HG03045 (cell line): ENCODE measurements around the gene TNFRSF19.

Experiments
- ATAC-seq: cut with Tn5 transposase; IDR thresholded peaks from one replicate; pipeline ENCODE4 v1.9.1; 2021; ENCODE audit warnings: mild to moderate bottlenecking, moderate library complexity; ENCODE audit not compliant: unreplicated experiment

The TNFRSF19 gene

DNA sequence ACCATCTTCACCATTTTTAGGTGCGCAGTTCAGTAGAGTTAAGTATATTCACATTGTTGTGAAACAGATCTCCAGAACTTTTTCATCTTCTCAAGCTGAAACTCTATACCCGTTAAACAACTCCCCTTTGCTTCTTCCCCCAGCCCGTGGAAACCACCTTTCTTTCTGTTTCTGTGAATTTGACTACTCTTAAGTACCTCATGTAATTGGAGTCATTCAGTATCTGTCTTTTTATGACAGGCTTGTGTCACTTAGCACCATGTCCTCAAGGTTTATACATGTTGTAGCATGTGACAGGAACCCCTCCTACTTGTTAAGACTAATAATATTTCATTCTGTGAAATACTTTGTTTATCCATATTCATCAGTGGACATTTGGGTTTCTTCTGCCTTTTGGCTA, 52.8 kb downstream of the TNFRSF19 start:
- ATAC-seq, result no peak

DNA sequence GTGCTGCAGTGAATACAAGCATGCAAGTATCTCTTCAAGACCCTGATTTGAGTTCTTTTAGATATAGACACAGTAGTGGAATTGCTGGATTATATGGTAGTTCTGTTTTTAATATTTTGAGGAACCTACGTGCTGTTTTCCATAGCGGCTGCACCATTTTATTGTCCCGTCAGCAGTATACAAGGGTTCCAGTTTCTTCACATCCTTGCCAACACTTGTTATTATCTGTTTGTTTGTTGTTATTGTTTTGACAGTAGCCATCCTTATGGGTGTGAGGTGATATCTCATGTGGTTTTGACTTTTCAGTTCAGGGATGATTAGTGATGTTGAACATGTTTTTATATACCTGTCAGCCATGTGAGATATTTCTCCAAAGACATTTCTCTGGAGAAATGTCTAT, 53.2 kb downstream of the TNFRSF19 start:
- no peak for ATAC-seq

DNA sequence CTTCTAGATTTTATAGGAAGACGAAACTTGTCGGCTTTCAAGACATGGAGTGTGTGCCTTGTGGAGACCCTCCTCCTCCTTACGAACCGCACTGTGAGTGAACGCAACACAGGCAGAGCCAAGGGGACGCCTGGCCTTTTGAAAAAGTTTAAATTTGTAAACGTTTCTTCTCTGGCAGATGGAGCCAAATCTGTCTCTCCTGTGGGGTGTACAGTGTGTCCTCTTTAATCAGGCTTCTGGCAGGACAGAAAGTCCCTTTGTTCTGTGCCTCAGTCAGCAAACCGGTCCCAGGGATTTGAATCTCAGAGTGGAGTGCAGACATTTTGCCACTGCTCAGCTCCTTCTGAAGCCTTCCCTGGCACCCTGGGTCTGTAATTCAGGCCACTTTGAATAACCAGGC, 56.5 kb downstream of the TNFRSF19 start:
- ATAC-seq, result no peak

DNA sequence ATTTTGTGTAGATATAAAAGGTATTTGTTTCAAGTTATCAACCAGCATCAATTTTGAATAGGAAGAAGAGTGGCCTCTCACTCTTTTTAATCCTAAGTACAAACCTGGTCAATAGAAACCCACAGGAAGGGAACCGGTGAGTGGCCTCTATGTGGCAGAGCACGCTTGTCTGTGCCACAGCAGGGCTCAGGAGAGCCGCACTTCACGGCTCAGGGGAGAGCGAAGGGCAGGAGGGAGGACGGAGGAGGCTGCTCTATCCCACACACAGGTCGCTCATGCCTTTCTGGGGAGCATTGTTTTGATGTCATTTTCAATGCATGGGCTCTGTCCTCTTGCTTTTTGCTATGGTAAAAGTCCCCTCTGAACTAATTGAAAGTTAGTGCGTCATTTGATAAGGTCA, 57.2 kb downstream of the TNFRSF19 start:
- no peak for ATAC-seq

DNA sequence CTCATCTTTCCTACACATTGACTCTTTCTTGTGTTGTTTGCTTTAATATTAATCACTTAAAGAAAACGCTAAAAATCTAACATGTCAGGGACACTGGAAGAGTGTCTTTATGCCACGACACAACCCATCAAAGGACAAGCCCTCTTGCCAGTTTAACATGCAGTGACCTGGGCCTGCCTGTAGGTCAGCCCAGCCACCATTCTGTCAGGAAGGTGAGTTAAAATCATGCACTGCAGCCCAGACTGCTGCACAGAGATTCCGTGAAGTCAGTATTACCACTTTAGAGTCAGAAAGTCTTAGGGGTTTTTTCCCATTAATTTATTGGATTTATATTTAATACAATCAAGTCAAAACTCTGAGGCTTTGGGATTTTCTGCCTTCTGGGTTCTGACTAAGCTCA, 58.0 kb downstream of the TNFRSF19 start:
- ATAC-seq, result no peak

DNA sequence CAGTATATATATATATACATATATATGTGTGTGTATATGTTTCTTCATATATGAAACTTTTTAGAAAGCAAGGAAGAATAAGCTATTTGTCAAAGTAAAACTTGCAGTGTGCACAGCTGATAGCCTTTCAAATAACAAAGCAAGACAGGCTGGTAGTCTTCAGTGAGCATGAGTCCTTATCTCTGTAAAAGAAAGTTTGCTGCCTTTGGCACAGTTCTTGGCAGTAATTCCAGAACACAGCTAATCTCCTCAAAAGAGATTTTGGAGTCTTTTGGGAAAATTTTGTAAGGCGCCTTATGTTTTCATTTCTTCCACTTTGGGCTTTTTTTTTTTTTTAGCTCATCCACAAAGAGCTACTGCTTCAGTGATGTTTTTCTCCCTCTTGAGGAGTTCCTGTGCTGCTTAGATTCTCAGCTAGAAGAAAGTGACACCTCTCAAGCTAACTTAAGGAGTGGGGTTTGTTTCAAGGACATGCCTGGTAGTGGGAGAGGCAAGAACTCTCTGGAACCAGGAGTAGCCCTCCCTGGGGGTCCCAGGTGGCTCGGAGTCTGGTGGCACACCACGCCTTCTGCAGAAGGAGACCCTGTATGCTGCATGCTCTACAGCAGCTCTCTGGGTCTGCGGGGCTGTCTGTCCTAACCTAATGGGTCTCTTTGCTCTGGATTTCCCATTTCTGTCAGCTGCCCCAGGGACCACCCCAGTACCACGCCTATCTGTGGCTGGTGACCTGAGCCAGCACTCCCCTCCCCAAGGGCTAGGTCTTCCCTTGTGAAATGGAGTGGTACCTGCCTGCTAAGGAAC, 58.8 kb downstream of the TNFRSF19 start:
- no peak for ATAC-seq

DNA sequence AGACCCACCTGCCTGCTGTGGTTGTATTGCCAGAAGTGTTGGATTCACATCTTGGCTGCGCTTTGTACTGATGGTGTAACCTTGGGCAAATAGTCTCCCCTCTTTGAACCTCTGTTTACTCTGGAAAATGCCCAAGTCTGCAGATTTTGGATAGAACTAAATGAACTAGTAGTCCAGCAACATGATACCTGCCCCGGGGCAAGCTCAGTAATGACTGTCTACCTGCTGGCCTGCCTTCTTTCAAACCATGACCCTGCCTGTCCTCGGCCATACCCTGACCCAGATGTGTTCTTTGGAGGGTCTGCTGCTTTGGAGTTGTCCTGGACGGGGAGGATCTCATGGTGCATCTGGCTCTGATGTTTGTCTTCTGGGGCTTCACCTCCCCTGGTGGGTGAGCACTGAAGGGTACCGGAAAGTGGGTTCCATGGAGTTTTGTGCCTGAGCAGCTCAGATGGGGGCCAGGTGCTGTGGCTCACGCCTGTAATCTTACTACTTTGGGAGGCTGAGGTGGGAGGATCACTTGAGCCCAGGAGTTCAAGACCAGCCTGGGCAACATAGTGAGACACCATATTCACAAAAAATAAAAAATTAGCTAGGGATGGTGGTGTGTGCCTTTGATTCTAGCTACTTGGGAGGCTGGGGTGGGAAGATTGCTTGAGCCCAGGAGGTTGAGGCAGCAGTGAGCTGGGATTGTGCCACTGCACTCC, 59.5 kb downstream of the TNFRSF19 start:
- no peak for ATAC-seq

DNA sequence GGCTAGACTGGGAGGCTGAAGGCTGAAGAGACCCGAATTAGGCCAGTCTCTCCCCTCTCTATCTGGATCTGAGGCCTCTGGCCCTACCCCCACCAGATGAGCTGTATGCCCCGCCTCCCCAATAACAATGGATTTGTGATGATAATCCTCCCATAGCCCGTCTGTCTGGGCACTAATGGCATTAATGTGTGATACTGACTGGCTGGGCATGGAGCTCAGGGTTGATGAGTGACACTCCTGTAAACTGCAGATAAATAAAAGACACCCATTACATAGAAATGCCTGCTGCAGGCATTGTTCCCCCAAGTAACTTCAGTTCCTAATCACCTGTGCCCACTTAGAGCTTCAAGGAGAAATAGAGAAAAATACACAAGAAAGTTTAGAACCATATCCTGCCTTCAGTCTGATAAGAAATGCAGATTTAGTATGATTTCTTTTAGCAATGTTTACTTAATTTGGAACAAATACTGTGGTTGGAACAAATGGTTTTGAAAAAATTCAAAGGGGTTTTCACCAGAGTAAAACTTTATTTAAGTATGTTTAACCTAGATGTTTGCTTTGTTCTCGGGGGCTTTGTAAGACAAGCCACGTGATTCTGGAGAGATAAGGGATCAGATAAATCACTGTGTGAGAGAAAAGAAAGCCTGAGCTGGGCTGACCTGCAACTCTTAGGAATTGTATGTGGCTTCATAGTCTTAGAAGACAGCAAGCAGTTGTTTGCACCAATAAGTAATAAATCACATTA, 60.3 kb downstream of the TNFRSF19 start:
- no peak for ATAC-seq

DNA sequence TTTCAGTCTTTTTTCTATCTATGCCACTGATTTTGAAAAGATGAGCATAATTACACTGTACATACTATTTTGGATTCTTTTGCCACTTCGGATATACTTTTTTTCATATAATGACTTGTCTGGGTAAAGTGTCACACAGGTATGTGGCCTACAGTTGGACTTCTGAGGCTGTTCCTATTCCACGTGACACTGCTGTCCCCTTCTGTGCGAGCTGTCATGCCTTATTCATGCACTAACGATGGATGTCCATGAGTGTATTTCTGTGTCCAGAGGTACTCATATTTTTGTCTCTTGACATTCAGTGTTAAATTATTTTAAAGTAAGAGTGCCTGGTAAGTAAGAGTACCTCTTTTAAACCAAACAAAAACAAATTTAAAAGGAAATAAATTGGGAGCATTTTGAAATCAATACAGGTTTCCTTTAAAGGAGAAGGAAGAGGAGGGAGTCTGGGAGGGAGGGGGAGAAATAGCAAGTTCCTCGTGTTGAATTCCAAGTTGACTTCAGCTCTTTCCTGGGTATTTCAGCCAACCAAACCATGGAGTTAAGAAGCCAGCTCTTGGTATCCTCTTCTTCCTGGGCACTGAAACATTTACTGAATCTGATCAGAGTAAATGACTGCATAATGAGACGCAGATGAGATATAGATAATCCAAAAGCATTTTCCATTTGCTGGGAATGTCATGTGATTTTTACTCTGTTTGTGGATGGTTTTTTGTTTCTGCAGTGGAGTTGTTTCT, 61.3 kb downstream of the TNFRSF19 start:
- no peak for ATAC-seq

DNA sequence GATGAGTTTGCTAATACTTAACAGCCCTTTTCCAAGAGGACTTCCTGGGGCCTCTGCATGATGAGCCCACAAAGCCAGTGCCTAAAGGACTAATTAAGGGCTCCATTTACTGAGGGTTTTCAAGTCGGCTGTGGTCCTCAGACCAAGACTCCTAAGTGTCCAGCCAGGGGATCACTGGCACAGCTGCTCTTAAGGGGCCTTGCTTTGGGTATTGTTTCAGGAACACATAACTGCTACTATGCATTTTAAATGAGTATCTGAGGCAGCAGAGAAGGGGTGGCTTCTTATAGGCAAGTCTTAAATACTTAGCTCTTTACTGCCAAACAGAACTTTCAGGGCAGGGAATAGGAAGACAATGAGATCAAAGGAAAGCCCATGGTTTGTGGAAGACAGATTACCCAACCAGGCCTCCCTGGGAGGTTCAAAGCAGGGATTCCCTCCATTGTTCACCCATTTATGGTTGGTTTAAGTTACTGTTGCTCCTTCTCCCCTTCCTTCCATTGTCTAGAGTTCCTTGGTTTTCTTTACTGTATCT, 61.9 kb downstream of the TNFRSF19 start:
- ATAC-seq, result no peak

DNA sequence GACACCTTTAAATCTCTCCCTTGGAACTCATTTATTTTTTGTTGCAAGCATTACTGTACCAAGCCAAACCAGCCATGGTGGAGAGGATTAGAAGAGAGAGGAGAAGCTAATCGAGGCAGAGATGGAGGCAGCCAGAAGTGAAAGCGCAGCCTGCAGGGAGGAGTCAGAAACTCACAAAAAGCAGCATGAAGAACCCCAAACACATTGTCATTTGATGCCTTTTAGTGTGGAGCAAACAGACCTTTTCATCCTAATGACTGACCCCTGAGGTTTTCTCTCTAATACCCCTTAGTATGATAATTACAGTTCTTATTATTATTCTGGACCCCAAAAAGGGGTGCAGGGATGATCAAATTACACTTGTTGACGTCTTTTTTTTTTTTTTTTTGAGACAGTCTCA, 62.5 kb downstream of the TNFRSF19 start:
- ATAC-seq, result no peak

DNA sequence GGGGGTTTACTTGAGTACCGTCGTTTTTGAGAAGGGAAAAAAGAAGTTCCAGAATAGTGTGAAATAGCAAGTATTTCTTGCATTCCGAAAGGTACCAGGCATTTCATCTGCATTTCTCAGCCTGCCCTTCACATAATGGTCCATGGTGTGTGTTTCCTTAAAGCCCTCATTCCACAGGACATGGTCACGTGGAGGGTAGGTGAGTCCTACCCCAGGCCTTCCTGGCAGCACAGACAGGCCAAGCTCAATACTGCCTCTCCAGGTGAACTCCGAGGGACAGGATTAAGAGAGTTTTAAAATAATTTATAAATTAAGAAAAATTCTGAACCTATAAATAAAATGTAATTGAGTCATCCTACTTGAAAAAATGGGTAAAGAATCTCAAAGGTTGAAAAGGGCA, 64.7 kb downstream of the TNFRSF19 start:
- no peak for ATAC-seq

DNA sequence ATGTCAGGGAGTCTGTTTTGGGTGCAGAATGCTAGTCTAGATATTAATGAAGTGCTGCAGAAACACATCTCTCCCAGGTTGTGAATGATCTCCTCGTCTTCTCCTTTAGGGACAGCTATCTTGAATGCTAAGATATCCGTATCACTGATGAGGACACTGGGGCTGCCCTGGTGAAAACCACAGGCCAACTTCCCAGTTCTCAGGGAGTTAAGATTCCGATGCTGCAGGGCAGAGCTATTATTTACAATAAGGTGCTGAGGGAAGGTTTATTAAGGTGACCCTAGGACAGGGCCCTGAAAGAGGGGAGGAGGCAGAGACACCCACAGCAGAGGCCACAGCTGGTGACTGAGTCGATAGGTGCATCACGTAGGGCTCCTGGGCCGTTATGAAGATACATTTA, 66.1 kb downstream of the TNFRSF19 start:
- no peak for ATAC-seq

DNA sequence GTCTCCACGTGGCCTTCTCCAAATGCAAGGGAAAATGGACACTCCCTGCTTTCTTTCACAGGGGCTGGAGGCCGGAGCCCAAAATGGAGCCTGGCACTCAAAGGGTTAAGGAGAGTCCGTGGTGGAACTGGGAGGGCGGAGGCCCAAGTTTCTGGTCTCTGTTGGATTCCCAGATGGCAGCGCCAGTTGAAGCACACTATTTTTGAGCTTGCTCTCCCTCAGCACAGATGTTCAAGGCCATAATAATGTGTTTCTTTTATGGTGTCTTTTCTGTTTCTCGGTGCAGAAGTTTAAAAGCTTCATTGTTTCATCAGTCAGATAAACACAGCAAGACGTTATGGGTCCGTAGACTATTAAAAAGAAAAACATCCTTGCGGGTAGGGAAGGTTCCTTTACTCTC, 67.6 kb downstream of the TNFRSF19 start:
- no peak for ATAC-seq

DNA sequence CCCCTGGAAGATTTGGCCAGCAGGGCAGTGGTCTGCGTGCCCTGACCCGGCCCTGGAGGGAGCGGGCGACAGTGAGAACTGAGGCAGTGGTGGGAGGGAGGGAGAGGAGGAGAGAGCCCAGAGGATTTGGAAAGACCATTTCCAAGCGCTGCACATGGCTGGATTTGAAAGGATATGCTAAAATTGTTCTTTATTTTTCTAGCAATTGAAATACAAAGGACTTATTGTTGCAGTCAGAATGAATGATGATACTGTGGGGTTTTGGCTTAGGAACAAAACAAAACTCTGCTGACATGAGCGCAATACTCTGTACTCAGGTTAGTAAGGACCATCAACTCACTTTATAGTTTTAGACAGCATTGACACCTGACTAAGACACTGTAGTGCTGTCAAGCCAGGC, 69.5 kb downstream of the TNFRSF19 start:
- ATAC-seq, result no peak

DNA sequence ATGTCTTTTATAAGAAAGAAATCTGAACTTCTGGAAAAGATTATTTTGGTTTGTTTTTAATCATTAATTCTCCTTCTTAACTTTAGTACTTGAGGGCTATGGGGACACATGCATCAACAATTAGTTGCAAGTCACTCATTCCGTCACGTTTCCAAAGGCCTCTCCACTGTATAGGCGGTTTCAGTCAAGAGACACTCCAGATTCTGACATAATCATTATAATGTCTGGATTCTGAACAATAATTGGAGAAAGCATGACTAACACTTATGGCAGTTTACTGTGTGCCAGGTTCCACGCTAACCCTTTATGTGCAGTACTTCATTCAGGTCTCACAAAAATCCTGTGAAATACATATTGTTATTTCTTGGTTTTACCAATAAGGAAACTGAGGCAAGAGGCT, 71.9 kb downstream of the TNFRSF19 start:
- no peak for ATAC-seq

DNA sequence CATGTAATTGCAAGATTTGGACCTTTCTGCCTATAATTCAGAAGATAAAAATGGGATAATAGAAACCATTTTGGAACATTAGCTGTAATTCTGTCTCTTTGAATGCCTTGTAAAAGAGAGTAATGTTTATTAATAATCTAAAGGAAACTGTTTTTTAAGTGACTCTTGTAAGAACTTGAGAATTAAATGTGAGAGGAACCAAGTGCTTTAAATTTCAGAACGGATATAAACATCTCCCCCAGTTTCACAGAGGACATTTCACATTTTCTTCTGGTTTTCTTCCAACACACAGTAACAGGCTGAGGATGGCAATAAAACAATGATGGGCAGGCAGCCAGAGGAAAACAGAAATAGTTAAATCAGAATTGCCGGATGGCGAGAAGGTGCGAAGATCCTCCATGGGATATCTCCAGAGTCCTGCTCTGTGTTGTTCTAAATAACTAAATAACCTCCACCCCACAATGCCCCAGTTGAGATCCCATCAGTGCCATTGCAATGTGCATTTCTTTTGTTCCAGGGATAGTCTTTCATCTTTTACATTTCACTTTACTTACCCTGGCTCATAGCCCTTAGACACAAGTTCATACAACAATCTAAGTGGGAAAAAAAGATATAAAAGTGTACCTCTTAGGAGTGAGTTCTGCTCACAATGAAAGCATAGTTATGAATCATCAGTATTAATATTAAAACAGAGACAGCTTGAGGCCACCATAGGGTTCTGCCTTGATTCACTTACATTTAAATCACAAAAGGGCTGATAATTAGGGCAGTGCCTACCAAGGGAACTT, 73.3 kb downstream of the TNFRSF19 start:
- ATAC-seq, result no peak

DNA sequence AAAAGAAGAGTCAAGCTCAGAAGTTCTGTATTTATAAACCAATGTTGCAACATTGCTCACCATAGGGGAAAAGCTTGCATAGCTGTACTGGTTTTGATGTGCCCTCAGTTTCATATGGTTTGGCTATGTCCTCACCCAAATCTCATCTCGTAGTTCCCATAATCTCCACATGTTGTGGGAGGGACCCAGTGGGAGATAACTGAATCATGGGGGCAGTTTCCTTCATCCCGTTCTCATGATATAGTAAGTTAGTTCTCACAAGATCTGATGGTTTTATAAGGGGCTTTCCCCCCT, 73.9 kb downstream of the TNFRSF19 start:
- ATAC-seq, result no peak

DNA sequence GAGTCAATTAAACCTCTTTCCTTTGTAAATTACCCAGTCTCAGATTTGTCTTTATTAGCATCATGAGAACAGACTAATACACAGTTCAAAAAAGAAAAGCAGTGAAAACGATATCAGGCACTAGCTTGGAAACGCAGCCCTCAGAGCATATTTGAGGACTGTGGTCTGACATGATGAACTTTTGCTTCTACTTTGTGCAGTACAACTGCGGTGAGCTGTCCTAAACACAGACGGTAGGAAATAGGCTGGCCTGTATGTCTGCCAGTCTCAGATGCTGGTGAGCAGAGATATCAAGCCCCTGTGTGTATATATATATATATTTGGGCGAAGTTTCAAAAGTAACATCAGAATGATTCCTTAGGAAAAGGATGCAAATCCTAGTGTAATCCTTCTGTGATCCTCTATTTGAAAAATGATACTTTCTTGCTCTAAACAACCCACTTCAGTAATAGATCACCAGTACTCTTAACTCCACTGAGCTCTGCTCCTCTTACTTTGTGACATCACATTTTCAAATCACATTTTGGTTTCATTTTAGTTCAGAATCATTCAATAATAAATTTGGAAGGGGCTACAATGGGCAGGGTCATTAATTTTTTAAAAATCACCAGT, 74.4 kb downstream of the TNFRSF19 start:
- no peak for ATAC-seq

DNA sequence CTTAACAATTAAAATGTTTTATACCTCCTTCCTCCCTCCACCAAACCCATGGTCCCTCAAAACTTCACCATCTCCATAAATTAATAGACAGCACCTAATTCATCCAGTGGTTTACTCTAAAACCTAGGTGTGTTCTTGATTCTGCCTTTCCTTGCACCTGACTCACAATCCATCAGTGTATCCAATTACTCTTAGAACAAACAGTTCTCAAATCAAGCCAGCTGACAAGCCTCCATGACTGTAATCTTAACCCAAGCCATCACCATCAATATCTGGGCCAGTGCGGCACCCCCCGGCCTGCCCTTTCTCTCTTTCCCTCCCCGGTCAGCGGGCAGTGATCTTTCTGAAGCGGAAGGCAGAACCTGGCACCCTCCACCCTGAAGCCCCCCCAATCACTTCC, 75.6 kb downstream of the TNFRSF19 start:
- no peak for ATAC-seq
